HFF-Myc (cell line): ENCODE measurements around the gene TARDBP.
"Not testable (repeated sequence)": the region's sequence is repeated elsewhere in the genome, so short reads cannot be mapped to it uniquely, and the experiment has no call there.

Experiments
- DNase-seq: peaks from one replicate; pipeline ENCODE4 v3.0.0-alpha.2; 2011; ENCODE audit warnings: low read depth; ENCODE audit errors: extremely low read depth
- H3K4me3 ChIP-seq: replicated peaks from 2 replicates; pipeline ENCODE4 v1.5.1; 2011; ENCODE audit warnings: low read depth, mild to moderate bottlenecking, control low read depth, low read length
- CTCF ChIP-seq: IDR thresholded peaks from 2 replicates; pipeline ENCODE4 v1.5.1; 2012; ENCODE audit warnings: mild to moderate bottlenecking, low read depth, low read length, control low read depth; ENCODE audit errors: missing control alignments

TARDBP gene

DNA sequence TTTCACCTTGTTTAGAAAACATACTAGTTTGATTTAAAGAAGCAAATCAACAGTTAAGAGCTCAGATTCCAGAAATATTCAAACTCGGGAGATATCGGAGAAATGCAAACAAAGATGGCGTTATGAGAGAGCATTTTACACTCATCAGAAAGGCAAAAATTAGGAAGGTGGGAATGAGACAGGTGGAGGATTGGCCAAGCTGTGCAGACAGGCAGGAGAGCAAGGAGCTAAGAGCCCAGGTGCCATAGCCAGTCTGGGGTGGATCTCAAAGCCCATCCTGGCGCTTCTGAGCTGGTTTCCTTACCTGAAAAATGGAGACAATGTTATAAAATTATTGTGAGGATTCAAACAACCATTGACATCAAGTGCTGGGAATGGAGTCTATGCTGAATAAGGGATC is 19.6 kb upstream of the TARDBP start:
- DNase-seq = no peak
- no peak overlapping the region for H3K4me3 ChIP-seq
- no peak for TF ChIP-seq CTCF

GRCh38 chr1:10996100-10996499 is 16.4 kb upstream of the TARDBP start:
- TF ChIP-seq CTCF = no peak
- no peak for DNase-seq
- no peak overlapping the region for H3K4me3 ChIP-seq

- no peak overlapping the region for H3K4me3 ChIP-seq
- no peak for DNase-seq
- TF ChIP-seq CTCF = no peak
Measured at GRCh38 chr1:11000526-11000925, 11.9 kb upstream of the TARDBP start.

DNA sequence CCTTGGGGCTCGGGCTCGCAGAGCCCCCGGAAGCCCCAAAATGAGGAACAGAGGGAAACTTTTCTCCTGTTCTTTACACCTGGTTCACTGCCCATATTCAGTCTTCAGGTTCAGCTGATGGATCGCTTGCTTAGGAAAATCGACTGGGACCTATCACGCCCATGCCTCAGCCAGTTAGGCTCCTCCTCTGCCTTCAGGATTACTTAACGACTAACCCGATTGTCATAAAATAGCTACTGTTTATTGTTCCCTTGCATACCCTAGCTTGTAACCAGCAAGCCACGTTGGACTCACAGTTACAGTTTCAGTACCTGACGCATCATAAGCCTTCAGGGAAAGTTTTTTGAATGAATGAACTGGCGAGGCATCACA is 692 bp downstream of the TARDBP start:
- H3K4me3 ChIP-seq = peak overlapping the region; percentile 90
- no peak for DNase-seq
- no peak for TF ChIP-seq CTCF

GRCh38 chr1:11019358-11019757 is 6.9 kb downstream of the TARDBP start:
- not testable (repeated sequence) for H3K4me3 ChIP-seq, DNase-seq

DNA sequence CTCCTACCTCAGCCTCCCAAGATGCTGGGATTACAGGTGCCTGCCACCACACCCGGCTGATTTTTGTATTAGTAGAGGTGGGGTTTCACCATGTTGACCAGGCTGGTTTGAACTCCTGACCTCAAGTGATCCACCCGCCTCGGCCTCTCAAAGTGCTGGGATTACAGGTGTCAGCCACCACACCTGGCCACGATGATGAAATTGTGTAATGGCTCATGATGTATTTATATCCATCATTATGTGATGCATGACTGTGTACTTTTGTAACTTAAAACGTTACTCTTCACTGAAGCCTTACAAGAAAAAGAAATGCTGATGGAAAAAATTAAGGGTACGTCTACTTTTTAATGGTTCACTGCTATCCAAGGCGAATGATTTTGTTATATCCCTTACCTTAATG is 7.5 kb downstream of the TARDBP start:
- no peak for DNase-seq
- TF ChIP-seq CTCF = no peak

DNA sequence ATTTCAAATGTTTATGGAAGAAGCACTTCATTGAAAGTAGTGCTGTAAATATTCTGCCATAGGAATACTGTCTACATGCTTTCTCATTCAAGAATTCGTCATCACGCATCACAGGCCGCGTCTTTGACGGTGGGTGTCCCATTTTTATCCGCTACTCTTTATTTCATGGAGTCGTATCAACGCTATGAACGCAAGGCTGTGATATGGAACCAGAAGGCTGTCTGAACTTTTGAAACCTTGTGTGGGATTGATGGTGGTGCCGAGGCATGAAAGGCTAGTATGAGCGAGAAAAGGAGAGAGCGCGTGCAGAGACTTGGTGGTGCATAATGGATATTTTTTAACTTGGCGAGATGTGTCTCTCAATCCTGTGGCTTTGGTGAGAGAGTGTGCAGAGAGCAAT is 10.7 kb downstream of the TARDBP start:
- H3K4me3 ChIP-seq = no peak overlapping the region

More for the DNA sequence above, 7.5 kb downstream of the TARDBP start:
- H3K4me3 ChIP-seq = no peak overlapping the region

More for the DNA sequence above, 10.7 kb downstream of the TARDBP start:
- DNase-seq = no peak
- no peak for TF ChIP-seq CTCF
